Heart left ventricle (tissue), 16 donors: Measurements from ENCODE around the gene IFT122. TPM values are rescaled to one million over a fixed set of nuclear protein-coding genes. Genes with fewer than 3 reads are reported as not detected.

Source experiments
- ATAC-seq, 4 donors: fragments of 200-7000 bp; cut with Tn5 transposase; one replicate each; pipeline ENCODE4 v1.9.1; 2020 to 2022; ENCODE audit warnings: moderate library complexity in 4 of 4, mild to moderate bottlenecking in 3 of 4, moderate number of reproducible peaks in 1 of 4
- DNase-seq, 5 donors: peaks; one replicate each; pipeline ENCODE4 v3.0.0-alpha.2; 2020
- H3K27ac ChIP-seq, 12 donors: fragments of 200-600 bp; sonication (generic) in 4 of 12; one replicate each; pipeline versions ENCODE4 v1.5.0 to v1.8.0; 2016 to 2022; ENCODE audit warnings: mild to moderate bottlenecking in 2 of 12
- H3K27me3 ChIP-seq, 9 donors: fragments of 200-600 bp; sonication (generic) in 2 of 9; one replicate each; pipeline versions ENCODE4 v1.5.1 to v1.8.0; 2016 to 2022; ENCODE audit warnings: mild to moderate bottlenecking in 3 of 9
- H3K36me3 ChIP-seq, 9 donors: fragments of 200-600 bp; sonication (generic) in 2 of 9; one replicate each; pipeline versions ENCODE4 v1.5.0 to v1.8.0; 2018 to 2022; ENCODE audit warnings: mild to moderate bottlenecking in 2 of 9
- H3K4me1 ChIP-seq, 12 donors: fragments of 200-600 bp; sonication (generic) in 4 of 12; one replicate each; pipeline versions ENCODE4 v1.5.0 to v1.8.0; 2016 to 2022; ENCODE audit warnings: mild to moderate bottlenecking in 3 of 12
- H3K4me3 ChIP-seq, 12 donors: fragments of 200-600 bp; sonication (generic) in 4 of 12; one replicate each; pipeline versions ENCODE4 v1.5.0 to v1.8.0; 2017 to 2022; ENCODE audit warnings: mild to moderate bottlenecking in 9 of 12, moderate library complexity in 4 of 12
- H3K9me3 ChIP-seq, 12 donors: fragments of 200-600 bp; sonication (generic) in 4 of 12; one replicate each; pipeline versions ENCODE4 v1.5.0 to v1.8.0; 2016 to 2022; ENCODE audit warnings: mild to moderate bottlenecking in 1 of 12
- CTCF ChIP-seq, 12 donors: fragments of 200-600 bp; sonication (generic) in 4 of 12; IDR thresholded peaks; one replicate each; pipeline versions ENCODE4 v1.5.0 to v1.8.0; 2018 to 2022; ENCODE audit warnings: antibody characterized with exemption in 12 of 12, mild to moderate bottlenecking in 5 of 12
- POLR2A ChIP-seq, 2 donors: fragments of 450-650 bp; IDR thresholded peaks; one replicate each; pipeline ENCODE4 v1.6.1; 2017; ENCODE audit warnings: antibody characterized with exemption in 2 of 2, mild to moderate bottlenecking in 2 of 2, moderate library complexity in 2 of 2
- WGBS, 4 donors: extraction: QIAGEN DNeasy Blood & Tissue Kit in 2 of 4; methylation state at CpG; one replicate each; pipeline versions ENCODE4 v1.1.5 to v1.1.7; 2013 to 2018; 5-methylcytosine and 5-hydroxymethylcytosine counted together
- intact Hi-C, 10 donors: fragments of 100-400 bp; cut with DNase I; formaldehyde crosslinking; loops; one replicate each; pipeline versions ENCODE4 v1.11.1 to v1.14.2; 2022
- polyA plus RNA-seq, 2 donors: library from polyadenylated mRNA; stranded (reverse); fragments of 200-250 nt; gene quantifications; one replicate each; pipeline ENCODE4 v1.2.3, GENCODE V29; 2013
- total RNA-seq, 9 donors: library from RNA; depleted of rRNA in 2 of 9; stranded (reverse); fragments of >200 nt in 2 of 9; fragmentation: NEBNext Ultra II Directional in 3 of 9; extraction: Animal tissue kit (Norgen Biotek cat#: 25700) in 3 of 9; gene quantifications; one replicate each; pipeline versions ENCODE4 v1.1.0 to v1.2.4, GENCODE V29; 2016 to 2023
- donor health status: ischemic (EF 13 %, LVEDD 7.1; RV severe dilation, severe dysfunction).
- donor health status: healthy with polysubstance abuse.
- donor health status: DM: no; HTN: yes; CAD: no.
- donor health status: DM: no; HTN: no; CAD: no.
- donor health status: ischemic (EF 25% LVEDD 6.9; RV normal size, moderate dysfunction).
- donor health status: ischemic (EF 25% LVEDD 5.7; RV mildly dilated, moderate dysfunction).
- donor health status: healthy.
- donor health status: DM: yes; HTN: yes; CAD: no.
- donor health status: ischemic (EF 35%, LVEDD 5.7; RV mildly dilated, moderate dysfunction).
- donor health status: nonischemic (EF 11% LVEDD 7.7; RV severe dilation, severe dysfunction).
- donor health status: DM: yes; HTN: yes; CAD: no.
- donor health status: PGD.
- donor health status: ischemic (EF 29% LVEDD 5.4; RV normal size, mild dysfunction).
- donor health status: nonischemic (EF 23%, LVEDD 6.1; RV moderate dilation, normal function).

Gene IFT122
- total and polyA plus RNA-seq, 11 donors = 7.2 to 34.2 (median 16.6) TPM

- Histone ChIP-seq H3K4me1 (peaks cover 12 to 75% (median 56%) of the 10 kb centered on the region in 12 donors), H3K27me3 (no peaks in the 10 kb centered on the region), H3K36me3 (peaks cover 0 to 51% (median 37%) of the 10 kb centered on the region in 9 donors), H3K27ac (peak overlapping the region in 9 of 12 donors; percentile 2 to 52 (median 26)), H3K9me3 (no peaks in the 10 kb centered on the region), H3K4me3 (no peak overlapping the region)
- peak in 2 of 5 donors; percentile 30 to 35 for DNase-seq
- 38 to 55% (median 52%) methylated on average over 11 to 13 of the region's 13 CpGs for WGBS, 4 donors
- ATAC-seq = no peak
- intact Hi-C loops = loop anchor here in 6 of 10 donors (5.0 to 10.0 kb wide), 3 partner anchors 47 to 52 kb away; no protein-coding TSS in a partner anchor
- TF ChIP-seq CTCF (IDR thresholded peaks at IDR 0.05) (no peak), POLR2A (IDR thresholded peaks at IDR 0.05) (no peak)
Observed at GRCh38 chr3:129554356-129555152, 114.5 kb downstream of the IFT122 start.

- Histone ChIP-seq H3K27me3 (no peaks in the 10 kb centered on the region), H3K9me3 (no peaks in the 10 kb centered on the region), H3K4me3 (no peak overlapping the region), H3K27ac (peak overlapping the region in 7 of 12 donors; percentile 2 to 52 (median 19)), H3K36me3 (peaks cover 0 to 57% (median 43%) of the 10 kb centered on the region in 9 donors), H3K4me1 (peaks cover 12 to 81% (median 60%) of the 10 kb centered on the region in 12 donors)
- DNase-seq (peak in 2 of 5 donors; percentile 34 to 67), ATAC-seq (no peak)
- TF ChIP-seq POLR2A (IDR thresholded peaks at IDR 0.05) (no peak), CTCF (IDR thresholded peaks at IDR 0.05) (no peak)
- 59 to 69% (median 60%) methylated on average over 14 to 15 of the region's 15 CpGs for WGBS, 4 donors
- intact Hi-C loops = loop anchor here in 2 of 10 donors (10.0 kb wide), 1 partner anchor 50 kb away; no protein-coding TSS in a partner anchor
Observed at GRCh38 chr3:129555153-129555550, 115.1 kb downstream of the IFT122 start.

GRCh38 chr3:129555616-129556357, 115.8 kb downstream of the IFT122 start:
- Histone ChIP-seq H3K27ac (peak overlapping the region in 3 of 12 donors; percentile 2 to 19 (median 5)), H3K4me3 (no peak overlapping the region), H3K27me3 (no peaks in the 10 kb centered on the region), H3K4me1 (peaks cover 12 to 87% (median 65%) of the 10 kb centered on the region in 12 donors), H3K36me3 (peaks cover 0 to 63% (median 45%) of the 10 kb centered on the region in 9 donors), H3K9me3 (no peaks in the 10 kb centered on the region)
- peak in 2 of 5 donors; percentile 13 to 65 for DNase-seq
- TF ChIP-seq CTCF (IDR thresholded peaks at IDR 0.05) (no peak), POLR2A (IDR thresholded peaks at IDR 0.05) (no peak)
- 79 to 87% (median 83%) methylated on average over 14 to 18 of the region's 18 CpGs for WGBS, 4 donors
- intact Hi-C loops = loop anchor here in 2 of 10 donors (10.0 kb wide), 1 partner anchor 51 kb away; no protein-coding TSS in a partner anchor
- no peak for ATAC-seq
